Kidney capillary endothelial cell (primary cell): ENCODE data around the gene GAS2.

Experiments
- DNase-seq: peaks from one replicate; pipeline ENCODE4 v3.0.0-alpha.2; 2018; ENCODE audit warnings: low spot score

Gene GAS2

GRCh38 chr11:22674470-22675439 is 8.3 kb downstream of the GAS2 start:
- no peak for DNase-seq

GRCh38 chr11:22677153-22677903 is 10.9 kb downstream of the GAS2 start:
- DNase-seq: no peak

GRCh38 chr11:22680628-22681027 is 14.2 kb downstream of the GAS2 start:
- no peak for DNase-seq

GRCh38 chr11:22681281-22681812 is 14.9 kb downstream of the GAS2 start:
- DNase-seq: no peak

- no peak for DNase-seq
These were observed 17.7 kb downstream of the GAS2 start for GRCh38 chr11:22684082-22684481.

- no peak for DNase-seq
These were observed 18.7 kb downstream of the GAS2 start for GRCh38 chr11:22685111-22685510.

GRCh38 chr11:22688914-22689313 is 22.5 kb downstream of the GAS2 start:
- no peak for DNase-seq

- no peak for DNase-seq
These were observed 23.8 kb downstream of the GAS2 start for GRCh38 chr11:22690257-22690656.

GRCh38 chr11:22690871-22691270 is 24.5 kb downstream of the GAS2 start:
- DNase-seq: no peak

GRCh38 chr11:22699388-22699787 is 33.0 kb downstream of the GAS2 start:
- DNase-seq: no peak

GRCh38 chr11:22702031-22702430 is 35.6 kb downstream of the GAS2 start:
- DNase-seq: no peak

- peak; percentile 86 for DNase-seq
These were observed 36.6 kb downstream of the GAS2 start for GRCh38 chr11:22703040-22703439.

GRCh38 chr11:22703591-22703990 is 37.2 kb downstream of the GAS2 start:
- no peak for DNase-seq

GRCh38 chr11:22707119-22707899 is 40.9 kb downstream of the GAS2 start:
- no peak for DNase-seq

GRCh38 chr11:22711071-22711770 is 44.8 kb downstream of the GAS2 start:
- DNase-seq: no peak

GRCh38 chr11:22711880-22712279 is 45.5 kb downstream of the GAS2 start:
- DNase-seq: no peak

GRCh38 chr11:22713336-22713735 is 46.9 kb downstream of the GAS2 start:
- DNase-seq: no peak

- DNase-seq: no peak
These were observed 49.6 kb downstream of the GAS2 start for GRCh38 chr11:22715971-22716370.

GRCh38 chr11:22720457-22720856 is 54.0 kb downstream of the GAS2 start:
- no peak for DNase-seq

GRCh38 chr11:22723274-22723673 is 56.9 kb downstream of the GAS2 start:
- no peak for DNase-seq

- no peak for DNase-seq
These were observed 58.7 kb downstream of the GAS2 start for GRCh38 chr11:22725079-22725478.
